Measurements from ENCODE around the gene TTC23.

Gene TTC23

DNA sequence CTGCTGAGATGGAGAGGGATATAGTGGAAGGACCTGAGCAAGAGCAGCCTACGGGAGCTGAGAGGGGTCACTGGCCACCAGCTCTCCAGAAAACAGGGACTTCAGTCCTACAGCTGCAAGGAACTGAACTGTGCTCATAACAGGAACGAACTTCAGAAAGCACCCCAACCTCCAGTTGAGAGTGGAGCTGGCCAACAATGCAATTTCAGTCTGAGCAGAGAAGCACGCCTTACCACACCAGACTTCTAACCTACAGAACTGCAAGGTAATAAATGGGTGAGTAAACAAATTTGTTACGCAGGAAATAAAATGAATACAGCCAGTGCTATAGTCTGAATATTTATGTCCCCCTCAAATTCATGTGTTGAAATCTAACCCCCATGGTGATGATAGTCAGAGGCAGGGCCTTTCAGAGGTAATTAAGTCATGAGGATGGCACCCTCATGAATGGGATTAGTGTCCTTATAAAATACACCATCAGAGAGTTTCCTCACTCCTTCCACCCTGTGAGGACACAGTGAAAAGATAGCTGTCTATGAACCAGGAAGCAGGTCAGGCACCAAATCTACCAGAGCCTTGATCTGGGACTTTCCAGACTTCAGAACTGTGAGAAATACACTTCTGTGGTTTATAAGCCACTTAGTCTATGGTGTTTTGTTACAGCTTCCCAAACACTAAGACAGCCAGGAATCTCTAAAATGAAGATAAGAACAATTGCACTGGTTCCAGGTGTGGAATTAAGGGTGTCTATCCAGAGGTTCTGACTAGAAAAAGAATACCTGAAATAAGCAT is 85.9 kb downstream of the TTC23 start:
- no peak for DNase-seq

DNA sequence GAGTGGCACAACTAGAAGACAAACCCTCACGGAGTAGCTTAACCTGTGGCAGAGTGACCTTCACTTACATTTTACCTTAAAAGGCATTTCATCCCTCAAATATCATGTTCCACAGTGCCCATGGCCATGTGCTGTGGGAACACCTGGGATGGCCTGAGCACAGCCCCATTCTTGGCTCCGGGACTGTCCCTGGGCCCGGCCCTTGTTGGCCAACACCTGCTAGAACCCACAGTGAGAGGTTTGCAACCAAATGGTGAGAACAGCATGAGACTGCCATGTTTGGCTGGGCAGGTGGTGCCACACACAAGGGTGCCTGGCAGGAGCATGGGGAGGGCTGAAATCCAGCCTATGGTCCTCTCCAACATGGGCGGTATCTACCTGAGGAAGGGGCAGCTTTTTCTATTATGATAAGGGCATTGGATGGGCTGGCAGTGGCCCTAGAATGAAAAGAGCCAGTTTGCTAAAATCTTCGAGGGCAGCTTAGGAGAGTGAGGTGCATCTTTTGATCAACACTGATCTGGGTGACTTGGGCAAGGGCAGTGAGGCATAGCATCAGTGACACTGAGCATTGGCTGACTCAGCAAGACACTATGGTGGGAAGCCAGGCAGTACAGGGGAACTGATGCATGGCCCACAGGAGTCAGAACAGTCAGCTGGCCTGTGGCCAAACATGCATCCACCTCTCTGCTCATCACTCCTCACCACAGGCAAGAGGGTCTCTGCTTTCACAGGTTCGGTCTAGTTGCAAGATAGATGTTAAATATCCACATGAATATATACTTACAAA is 90.6 kb downstream of the TTC23 start:
- no peak for DNase-seq

DNA sequence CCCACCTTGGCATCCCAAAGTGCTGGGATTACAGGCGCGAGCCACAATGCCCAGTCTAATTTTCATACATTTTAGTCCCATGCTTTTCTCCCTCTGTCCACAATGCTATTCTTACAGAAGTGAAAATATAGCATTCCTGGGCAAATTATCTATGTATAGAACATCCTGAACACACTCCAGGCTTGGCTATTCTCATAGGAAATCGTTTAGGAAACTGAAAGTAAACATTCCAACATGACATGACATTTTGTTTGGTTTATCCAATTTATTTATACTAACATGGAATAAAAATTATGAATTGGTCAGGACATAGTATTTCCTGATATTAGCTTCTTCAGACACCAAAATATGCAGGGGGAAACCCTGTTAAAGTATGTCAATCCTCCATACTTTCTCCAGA is 91.9 kb downstream of the TTC23 start:
- no peak for DNase-seq

GRCh38 chr15:99155961-99156443 is 93.4 kb downstream of the TTC23 start:
- no peak for DNase-seq

GRCh38 chr15:99154271-99154670 is 95.1 kb downstream of the TTC23 start:
- no peak for DNase-seq

DNA sequence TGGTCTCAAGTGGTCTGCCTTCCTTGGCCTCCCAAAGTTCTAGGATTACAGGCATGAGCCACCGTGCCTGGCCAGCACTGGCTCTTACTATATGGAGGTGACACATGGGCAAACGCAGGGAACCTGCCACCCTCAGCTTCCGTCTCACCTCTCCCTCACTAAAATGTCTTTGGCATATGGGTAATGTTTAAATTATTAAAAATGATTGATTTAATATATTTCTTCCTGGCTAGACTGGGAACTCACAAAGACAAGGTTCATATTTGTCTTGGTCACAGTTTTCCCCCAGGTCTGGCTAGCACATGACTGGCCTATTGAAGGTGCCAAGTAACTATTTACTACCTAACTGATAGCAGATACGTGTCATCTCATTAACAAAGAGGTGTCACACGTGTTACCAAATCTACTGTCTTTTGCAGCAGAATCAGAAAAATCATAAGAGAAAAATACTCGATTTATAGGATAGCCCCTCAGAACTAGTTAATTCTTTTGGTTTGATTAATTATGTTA is 96.3 kb downstream of the TTC23 start:
- no peak for DNase-seq

DNA sequence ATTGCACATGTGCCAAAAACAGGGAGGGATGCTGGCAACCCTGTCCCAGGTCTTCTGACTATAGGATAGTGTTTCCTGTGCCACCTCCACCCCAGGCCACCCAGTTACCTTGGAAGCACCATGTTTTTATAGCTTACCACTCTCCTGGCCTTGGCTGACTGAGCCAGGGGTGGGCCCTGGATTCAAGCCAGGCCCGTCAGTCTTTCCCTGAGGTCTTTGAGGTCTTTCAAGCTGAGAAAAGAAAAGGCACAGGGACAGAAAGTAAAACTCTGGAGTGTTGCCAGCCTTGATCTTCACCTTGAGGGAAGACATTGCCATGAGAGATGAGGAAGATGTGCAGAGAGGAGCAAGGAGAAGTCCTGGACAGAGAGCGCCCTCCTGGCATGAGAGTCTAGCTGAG is 98.2 kb downstream of the TTC23 start:
- DNase-seq = no peak

- DNase-seq = no peak
Measured at GRCh38 chr15:99149366-99149765, 100.0 kb downstream of the TTC23 start.

DNA sequence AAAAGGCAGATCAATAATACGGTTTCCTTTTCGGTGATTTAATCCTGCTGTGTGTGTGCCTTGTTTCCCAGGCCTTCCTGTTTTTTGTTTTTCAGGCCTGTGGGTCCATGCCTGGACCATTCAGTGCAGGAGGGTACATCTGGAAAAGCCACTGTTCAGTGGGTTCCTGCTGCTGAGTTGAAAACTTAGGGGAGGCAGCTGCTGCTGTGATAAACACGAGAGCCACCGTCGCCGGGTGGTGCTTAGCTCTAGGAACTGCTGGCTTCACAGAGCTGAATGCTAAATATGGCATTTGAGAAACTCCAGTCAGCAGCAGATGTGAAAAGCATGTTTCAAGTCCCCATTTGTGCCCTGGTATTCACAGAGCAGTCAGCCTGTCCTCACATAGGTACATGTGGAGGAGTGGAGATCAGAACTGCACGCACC is 100.5 kb downstream of the TTC23 start:
- DNase-seq = no peak

GRCh38 chr15:99146661-99147060 is 102.7 kb downstream of the TTC23 start:
- DNase-seq = no peak

- DNase-seq = no peak
Measured at GRCh38 chr15:99145778-99146177, 103.6 kb downstream of the TTC23 start.

DNA sequence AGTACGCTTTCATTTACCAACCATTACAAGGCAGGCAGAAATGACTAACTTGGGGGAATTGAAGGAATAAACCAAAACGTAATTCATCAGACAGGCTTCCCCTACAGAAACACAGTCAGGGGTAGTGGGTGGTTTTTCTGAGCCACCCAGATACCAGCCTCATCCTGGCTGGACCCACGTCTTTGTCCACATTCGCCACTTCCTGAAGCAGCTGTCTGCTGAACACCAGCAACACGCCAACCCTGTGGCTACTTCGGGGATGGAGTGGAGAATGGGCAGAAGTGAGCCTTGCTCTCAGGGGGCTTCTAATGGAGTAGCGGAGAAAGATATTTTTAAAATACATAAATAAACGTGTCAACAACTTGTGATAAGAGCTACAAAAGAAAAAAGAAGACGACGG is 104.4 kb downstream of the TTC23 start:
- DNase-seq = no peak

DNA sequence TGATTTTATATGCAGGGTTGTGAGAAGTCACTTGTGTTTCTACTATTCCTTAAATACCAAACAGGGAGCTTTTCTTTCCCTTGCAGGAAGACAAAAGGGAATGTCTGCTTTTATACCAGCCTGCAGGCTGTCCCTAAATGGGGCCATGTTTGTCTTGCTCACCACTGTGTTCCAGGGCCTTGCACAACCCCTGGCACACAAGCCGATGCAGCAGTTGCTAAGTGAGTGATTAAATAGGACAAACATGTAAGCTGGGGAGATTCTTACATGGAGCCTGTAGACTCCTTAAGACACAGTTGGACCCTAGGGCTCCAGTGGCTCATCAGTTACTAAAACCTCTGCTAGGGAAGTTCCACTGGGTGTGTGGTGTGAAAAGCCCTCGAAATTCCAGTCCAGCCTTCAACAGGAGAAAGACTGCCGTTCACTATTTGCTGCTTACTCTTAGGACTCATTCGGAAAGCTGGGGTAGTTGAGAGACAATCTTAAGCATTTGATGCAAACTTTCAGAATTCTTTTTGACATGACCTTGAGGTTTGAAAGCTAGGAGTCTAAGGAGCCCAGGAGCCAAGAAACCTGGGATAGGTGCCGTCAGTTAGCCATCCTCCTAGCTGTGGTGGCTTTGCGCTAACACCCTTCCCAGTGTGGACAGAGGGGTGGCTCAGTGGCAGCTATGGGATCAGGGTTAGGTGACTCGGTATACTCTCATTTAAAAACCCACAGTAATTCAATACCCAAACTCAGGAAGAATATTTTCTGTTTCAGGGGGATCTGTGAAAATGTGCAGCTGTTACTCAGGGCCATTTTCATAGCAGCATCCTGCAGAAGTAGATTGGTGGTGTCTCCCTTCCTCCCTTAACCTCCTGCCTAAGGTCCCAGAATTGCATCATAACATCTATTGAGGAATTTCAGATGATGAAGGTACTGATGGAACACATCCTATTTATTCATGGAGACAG is 105.4 kb downstream of the TTC23 start:
- no peak for DNase-seq

DNA sequence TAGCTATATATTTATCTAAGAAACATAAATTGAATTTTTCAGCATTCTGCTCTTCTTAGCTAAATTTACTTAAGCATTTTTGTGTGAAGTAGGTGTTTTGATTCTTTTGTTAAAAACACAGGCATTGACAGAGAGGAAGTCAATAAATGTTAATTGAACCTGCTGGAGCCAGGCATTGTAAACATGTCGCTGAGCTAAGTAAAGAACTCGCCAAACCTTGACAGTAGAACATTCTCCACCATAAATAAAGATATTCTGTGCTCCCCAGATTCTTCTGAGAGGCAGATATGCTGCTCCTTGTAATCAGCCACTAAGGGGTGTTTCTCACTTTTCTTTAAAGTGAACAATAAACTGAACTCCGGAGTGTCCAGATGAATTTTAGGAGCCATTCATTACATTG is 106.1 kb downstream of the TTC23 start:
- DNase-seq = no peak

GRCh38 chr15:99142562-99142961 is 106.8 kb downstream of the TTC23 start:
- no peak for DNase-seq

DNA sequence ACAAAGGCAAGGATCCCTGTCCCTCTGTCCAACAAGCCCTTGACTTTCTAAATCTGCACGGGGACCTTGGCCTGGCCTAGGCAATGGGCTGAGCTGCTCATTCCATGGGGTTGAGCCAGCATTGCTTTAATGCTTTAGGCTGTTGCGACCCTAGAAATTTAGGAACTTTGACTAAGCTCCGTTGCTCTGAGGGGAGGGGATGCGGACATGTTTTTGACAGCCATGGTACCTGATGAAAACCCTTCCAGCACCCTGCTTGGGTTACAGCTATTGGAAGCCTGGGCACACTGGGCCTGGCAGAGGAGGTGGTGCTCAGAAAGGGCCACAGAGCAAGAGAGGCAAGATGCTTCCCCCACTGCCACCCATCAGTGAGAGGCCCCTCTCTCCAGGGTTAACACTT is 107.4 kb downstream of the TTC23 start:
- DNase-seq = no peak

- no peak for DNase-seq
Measured at GRCh38 chr15:99140590-99140989, 108.8 kb downstream of the TTC23 start.

DNA sequence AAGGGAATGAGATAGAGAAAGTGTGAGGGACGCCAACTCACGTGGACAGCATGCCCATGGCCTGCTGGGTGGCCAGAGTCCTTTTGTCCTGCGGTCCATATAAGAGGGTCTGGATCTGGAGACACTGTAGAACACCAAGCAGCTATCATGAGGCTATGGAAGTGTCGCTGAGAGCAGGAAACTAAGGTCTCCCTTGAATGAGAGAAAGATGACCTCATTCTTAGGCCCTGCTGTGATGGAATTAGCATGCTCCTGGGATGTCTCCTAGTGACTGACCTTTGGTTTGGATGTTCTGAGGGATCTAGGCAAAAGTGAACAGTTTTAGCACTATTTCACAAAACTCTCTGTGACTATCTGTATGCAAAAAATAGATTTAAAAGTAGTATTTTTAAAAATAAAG is 110.1 kb downstream of the TTC23 start:
- no peak for DNase-seq

DNA sequence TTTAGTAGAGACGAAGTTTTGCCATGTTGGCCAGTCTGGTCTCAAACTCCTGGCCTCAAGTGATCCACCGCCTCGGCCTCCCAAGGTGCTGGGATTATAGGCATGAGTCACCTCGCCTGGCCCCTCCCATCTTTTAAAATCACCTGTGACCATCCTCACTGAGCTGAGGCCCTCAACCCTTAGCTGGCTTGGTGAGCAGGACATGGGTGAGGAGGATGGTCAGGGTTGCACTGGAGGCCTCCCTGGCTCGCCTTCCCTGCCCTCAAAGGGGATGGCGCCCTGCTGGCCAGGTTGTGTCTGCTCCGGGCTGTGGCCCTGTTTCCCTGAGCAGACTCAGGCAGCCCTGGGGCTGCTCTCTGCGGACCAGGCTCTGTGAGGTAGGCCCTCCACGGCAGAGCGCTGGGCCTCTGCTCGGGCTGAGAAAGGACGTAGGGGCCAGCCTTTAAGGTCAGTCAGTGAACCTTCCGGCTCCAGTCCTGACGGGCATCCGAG is 110.8 kb downstream of the TTC23 start:
- no peak for DNase-seq

- DNase-seq = no peak
Measured at GRCh38 chr15:99137877-99138276, 111.5 kb downstream of the TTC23 start.

- DNase-seq = no peak
Measured at GRCh38 chr15:99137111-99137546, 112.3 kb downstream of the TTC23 start.

GRCh38 chr15:99135194-99135593 is 114.2 kb downstream of the TTC23 start:
- no peak for DNase-seq
